Heart left ventricle (tissue), 13 donors: ENCODE measurements around the gene KIF26B.

Experiments used
- POLR2A ChIP-seq, 2 donors: fragments of 450-650 bp; IDR thresholded peaks; one replicate each; pipeline ENCODE4 v1.6.1; 2017; ENCODE audit warnings: antibody characterized with exemption in 2 of 2, mild to moderate bottlenecking in 2 of 2, moderate library complexity in 2 of 2
- TF ChIP-seq, protein P1 (sequence below), 12 donors: fragments of 200-600 bp; sonication (generic) in 4 of 12; IDR thresholded peaks; one replicate each; pipeline versions ENCODE4 v1.5.0 to v1.8.0; 2018 to 2022; ENCODE audit warnings: antibody characterized with exemption in 12 of 12, mild to moderate bottlenecking in 5 of 12
- donor health status: ischemic (EF 13 %, LVEDD 7.1; RV severe dilation, severe dysfunction).
- donor health status: DM: no; HTN: yes; CAD: no.
- donor health status: DM: no; HTN: no; CAD: no.
- donor health status: ischemic (EF 25% LVEDD 6.9; RV normal size, moderate dysfunction).
- donor health status: ischemic (EF 25% LVEDD 5.7; RV mildly dilated, moderate dysfunction).
- donor health status: ischemic (EF 35%, LVEDD 5.7; RV mildly dilated, moderate dysfunction).
- donor health status: nonischemic (EF 11% LVEDD 7.7; RV severe dilation, severe dysfunction).
- donor health status: DM: yes; HTN: yes; CAD: no.
- donor health status: PGD.
- donor health status: ischemic (EF 29% LVEDD 5.4; RV normal size, mild dysfunction).
- donor health status: nonischemic (EF 23%, LVEDD 6.1; RV moderate dilation, normal function).

DNA sequence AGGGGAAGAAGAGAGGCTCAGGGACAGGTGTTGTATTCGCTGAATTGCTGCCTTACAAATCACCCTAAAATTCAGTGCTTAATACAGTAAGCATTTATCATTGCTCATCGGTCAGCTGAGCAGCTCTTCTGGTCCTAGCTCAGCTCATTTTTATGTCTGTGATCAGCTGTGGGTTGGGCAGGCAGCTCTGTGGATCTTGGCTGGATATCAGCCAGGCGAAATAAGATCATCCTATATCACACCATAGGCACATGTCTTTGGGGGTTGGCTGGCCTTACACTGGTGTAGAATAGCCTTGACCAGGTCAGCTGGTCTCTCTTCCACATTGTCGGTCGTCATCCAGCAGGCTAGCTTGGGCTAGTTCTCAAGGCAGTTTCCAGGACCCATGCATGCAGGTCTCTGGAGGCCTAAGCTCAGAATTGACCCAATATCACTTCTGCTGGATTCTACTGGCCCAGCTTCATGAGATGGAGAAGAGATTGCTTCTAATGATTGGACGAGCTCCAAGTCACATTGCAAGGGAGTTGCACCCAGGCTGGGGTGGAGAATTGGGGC lies 448.6 kb downstream of the KIF26B start:
- TF ChIP-seq, protein P1, sequence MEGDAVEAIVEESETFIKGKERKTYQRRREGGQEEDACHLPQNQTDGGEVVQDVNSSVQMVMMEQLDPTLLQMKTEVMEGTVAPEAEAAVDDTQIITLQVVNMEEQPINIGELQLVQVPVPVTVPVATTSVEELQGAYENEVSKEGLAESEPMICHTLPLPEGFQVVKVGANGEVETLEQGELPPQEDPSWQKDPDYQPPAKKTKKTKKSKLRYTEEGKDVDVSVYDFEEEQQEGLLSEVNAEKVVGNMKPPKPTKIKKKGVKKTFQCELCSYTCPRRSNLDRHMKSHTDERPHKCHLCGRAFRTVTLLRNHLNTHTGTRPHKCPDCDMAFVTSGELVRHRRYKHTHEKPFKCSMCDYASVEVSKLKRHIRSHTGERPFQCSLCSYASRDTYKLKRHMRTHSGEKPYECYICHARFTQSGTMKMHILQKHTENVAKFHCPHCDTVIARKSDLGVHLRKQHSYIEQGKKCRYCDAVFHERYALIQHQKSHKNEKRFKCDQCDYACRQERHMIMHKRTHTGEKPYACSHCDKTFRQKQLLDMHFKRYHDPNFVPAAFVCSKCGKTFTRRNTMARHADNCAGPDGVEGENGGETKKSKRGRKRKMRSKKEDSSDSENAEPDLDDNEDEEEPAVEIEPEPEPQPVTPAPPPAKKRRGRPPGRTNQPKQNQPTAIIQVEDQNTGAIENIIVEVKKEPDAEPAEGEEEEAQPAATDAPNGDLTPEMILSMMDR (IDR thresholded peaks at IDR 0.05) = no peak
- no peak for TF ChIP-seq POLR2A (IDR thresholded peaks at IDR 0.05)
